PC-3 (cell line): Measurements from ENCODE around the gene ZBTB7C. TPM values are rescaled to one million over a fixed set of nuclear protein-coding genes. Genes with fewer than 3 reads are reported as not detected.

Experiments used
- ATAC-seq: fragments of 200-7000 bp; cut with Tn5 transposase; 2 replicates; pipeline ENCODE4 v1.9.1; 2020; ENCODE audit warnings: mild to moderate bottlenecking, moderate library complexity
- BruUV-seq: library from RNA; stranded (reverse); fragments of 400-500 nt; replicated peaks from 2 replicates; lab custom pipeline; 2021; lab: Mats Ljungman, UMichigan
- CTCF ChIA-PET: fragments of 300-600 bp; sonication (Branson Sonifier 250); formaldehyde crosslinking; loops from one replicate; lab custom pipeline; 2022; ENCODE audit warnings: antibody characterized with exemption; lab: Charles Lee
- POLR2A ChIA-PET: fragments of 300-600 bp; sonication (Branson Sonifier 250); formaldehyde crosslinking; loops from one replicate; lab custom pipeline; 2022; ENCODE audit warnings: antibody characterized with exemption; ENCODE audit not compliant: unreplicated experiment; lab: Charles Lee
- DNase-seq: peaks from one replicate; pipeline ENCODE4 v3.0.0-alpha.2; 2015
- H2AFZ ChIP-seq: fragments of 300-600 bp; sonication (generic); 2 replicates; pipeline ENCODE4 v1.6.0; 2016; ENCODE audit warnings: antibody characterized with exemption, low read length
- H3F3A ChIP-seq: fragments of 300-600 bp; sonication (generic); one replicate; pipeline ENCODE4 v1.6.0; 2017; ENCODE audit warnings: antibody characterized with exemption, low read length, control low read depth, mild to moderate bottlenecking; ENCODE audit not compliant: unreplicated experiment
- H3K27ac ChIP-seq: fragments of 300-600 bp; sonication (generic); 2 replicates; pipeline ENCODE4 v1.5.1; 2016; ENCODE audit warnings: mild to moderate bottlenecking, low read length
- H3K27me3 ChIP-seq: fragments of 300-600 bp; sonication (generic); 2 replicates; pipeline ENCODE4 v1.6.1; 2016; ENCODE audit warnings: low read length, mixed read lengths
- H3K36me3 ChIP-seq: fragments of 300-600 bp; sonication (generic); 2 replicates; pipeline ENCODE4 v1.6.1; 2016; ENCODE audit warnings: low read depth, mixed run types, low read length, mixed read lengths
- H3K4me1 ChIP-seq: fragments of 300-600 bp; sonication (generic); 2 replicates; pipeline ENCODE4 v1.5.1; 2016; ENCODE audit warnings: low read length; ENCODE audit not compliant: insufficient read depth
- H3K4me2 ChIP-seq: fragments of 300-600 bp; sonication (generic); 2 replicates; pipeline ENCODE4 v1.6.0; 2016; ENCODE audit warnings: low read length
- H3K4me3 ChIP-seq: fragments of 300-600 bp; sonication (generic); 2 replicates; pipeline ENCODE4 v1.5.1; 2016; ENCODE audit warnings: mild to moderate bottlenecking, low read length, mixed read lengths
- H3K79me2 ChIP-seq: fragments of 300-600 bp; sonication (generic); 2 replicates; pipeline ENCODE4 v1.6.1; 2017; ENCODE audit warnings: low read length, mixed read lengths
- H3K9ac ChIP-seq: fragments of 300-600 bp; sonication (generic); 2 replicates; pipeline ENCODE4 v1.6.0; 2016; ENCODE audit warnings: mild to moderate bottlenecking, low read length
- H3K9me2 ChIP-seq: fragments of 300-600 bp; sonication (generic); replicated peaks from 2 replicates; pipeline ENCODE4 v1.6.1; 2016; ENCODE audit warnings: mixed run types, low read length, mixed read lengths
- H3K9me3 ChIP-seq: fragments of 300-600 bp; sonication (generic); 2 replicates; pipeline ENCODE4 v1.6.1; 2016; ENCODE audit warnings: low read length, mixed read lengths
- H4K20me1 ChIP-seq: fragments of 300-600 bp; sonication (generic); 2 replicates; pipeline ENCODE4 v1.6.1; 2016; ENCODE audit warnings: low read length, mixed read lengths
- EZH2 ChIP-seq: fragments of 300-600 bp; sonication (generic); IDR thresholded peaks from one replicate; pipeline ENCODE4 v1.6.1; 2017; ENCODE audit warnings: antibody characterized with exemption, mild to moderate bottlenecking, low read length; ENCODE audit not compliant: unreplicated experiment
- EZH2phosphoT487 ChIP-seq: fragments of 300-600 bp; sonication (generic); IDR thresholded peaks from 2 replicates; pipeline ENCODE4 v1.6.1; 2018; ENCODE audit warnings: mild to moderate bottlenecking, antibody characterized with exemption, low read length, borderline replicate concordance
- intact Hi-C: fragments of 100-400 bp; cut with micrococcal nuclease; formaldehyde crosslinking; loops from 2 replicates; pipeline ENCODE4 v1.9.0; 2023
- total RNA-seq: library from RNA; depleted of rRNA; stranded (reverse); fragments of >200 nt; gene quantifications from 2 replicates; pipeline ENCODE4 v1.2.3, GENCODE V29; 2014
- TF ChIP-seq, protein P1 (sequence below): fragments of 300-600 bp; sonication (generic); conservative IDR thresholded peaks from 2 replicates; pipeline ENCODE4 v1.5.1; 2017; ENCODE audit warnings: antibody characterized with exemption, low read depth, mild to moderate bottlenecking, low read length

ZBTB7C gene
- total RNA-seq, 1 experiment from 2014 or later: 1.3 TPM

DNA sequence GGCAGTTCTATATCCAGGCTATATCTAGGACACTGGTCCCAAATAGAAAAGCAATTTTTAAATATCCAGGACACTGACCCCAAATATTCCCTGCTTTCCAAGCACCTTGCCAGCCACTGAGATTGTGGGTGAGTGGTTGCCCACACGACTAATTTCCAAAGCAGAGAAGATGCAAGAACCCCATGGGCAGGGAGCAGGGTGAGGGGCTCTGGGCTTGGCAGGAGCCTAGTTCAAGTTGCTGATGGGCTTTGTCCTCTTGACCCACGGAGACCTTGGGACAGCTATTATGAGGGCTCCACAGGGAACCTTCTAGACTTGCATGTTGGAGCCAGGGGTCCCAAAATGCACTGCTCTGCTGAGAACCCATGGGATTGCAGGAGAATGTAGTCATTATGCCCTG is 332.7 kb downstream of the ZBTB7C start:
- Histone ChIP-seq H3F3A (no peaks in the 10 kb centered on the region), H3K79me2 (no peaks in the 10 kb centered on the region), H3K4me1 (no peaks in the 10 kb centered on the region), H3K9me2 (no peaks in the 10 kb centered on the region), H3K27me3 (no peaks in the 10 kb centered on the region), H2AFZ (no peak overlapping the region), H3K4me3 (no peak overlapping the region), H3K4me2 (no peak overlapping the region), H3K36me3 (no peaks in the 10 kb centered on the region), H3K9ac (no peak overlapping the region), H3K27ac (no peak overlapping the region), H4K20me1 (no peaks in the 10 kb centered on the region), H3K9me3 (no peaks in the 10 kb centered on the region)
- POLR2A ChIA-PET: no interaction called here
- intact Hi-C loops: no loop called here
- no peak for ATAC-seq
- CTCF ChIA-PET: no interaction called here
- no TSS peak for BruUV-seq
- no peak for DNase-seq
- TF ChIP-seq EZH2 (no peak), EZH2phosphoT487 (no peak)
- TF ChIP-seq, protein P1, sequence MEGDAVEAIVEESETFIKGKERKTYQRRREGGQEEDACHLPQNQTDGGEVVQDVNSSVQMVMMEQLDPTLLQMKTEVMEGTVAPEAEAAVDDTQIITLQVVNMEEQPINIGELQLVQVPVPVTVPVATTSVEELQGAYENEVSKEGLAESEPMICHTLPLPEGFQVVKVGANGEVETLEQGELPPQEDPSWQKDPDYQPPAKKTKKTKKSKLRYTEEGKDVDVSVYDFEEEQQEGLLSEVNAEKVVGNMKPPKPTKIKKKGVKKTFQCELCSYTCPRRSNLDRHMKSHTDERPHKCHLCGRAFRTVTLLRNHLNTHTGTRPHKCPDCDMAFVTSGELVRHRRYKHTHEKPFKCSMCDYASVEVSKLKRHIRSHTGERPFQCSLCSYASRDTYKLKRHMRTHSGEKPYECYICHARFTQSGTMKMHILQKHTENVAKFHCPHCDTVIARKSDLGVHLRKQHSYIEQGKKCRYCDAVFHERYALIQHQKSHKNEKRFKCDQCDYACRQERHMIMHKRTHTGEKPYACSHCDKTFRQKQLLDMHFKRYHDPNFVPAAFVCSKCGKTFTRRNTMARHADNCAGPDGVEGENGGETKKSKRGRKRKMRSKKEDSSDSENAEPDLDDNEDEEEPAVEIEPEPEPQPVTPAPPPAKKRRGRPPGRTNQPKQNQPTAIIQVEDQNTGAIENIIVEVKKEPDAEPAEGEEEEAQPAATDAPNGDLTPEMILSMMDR: no peak

DNA sequence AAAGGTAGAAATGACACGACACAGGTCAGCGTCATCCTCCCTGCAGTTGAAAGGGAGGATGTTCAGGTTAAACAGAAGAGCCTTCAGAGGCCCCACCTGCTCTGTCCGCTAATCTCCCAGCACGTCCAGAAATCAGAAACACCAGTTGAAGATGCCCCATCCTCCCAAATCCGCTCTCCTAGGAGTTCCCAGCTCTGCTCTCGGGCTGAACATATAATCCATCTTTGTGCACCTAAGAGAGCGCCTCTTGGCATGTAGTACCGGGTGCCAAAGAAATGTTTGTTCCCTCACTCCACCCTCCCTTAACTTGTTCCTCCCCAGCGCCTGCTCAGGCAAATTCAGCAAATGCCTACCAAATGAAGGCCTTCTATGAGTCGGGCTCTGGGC is 333.5 kb downstream of the ZBTB7C start:
- Histone ChIP-seq H3K9me3 (no peaks in the 10 kb centered on the region), H3F3A (no peaks in the 10 kb centered on the region)

DNA sequence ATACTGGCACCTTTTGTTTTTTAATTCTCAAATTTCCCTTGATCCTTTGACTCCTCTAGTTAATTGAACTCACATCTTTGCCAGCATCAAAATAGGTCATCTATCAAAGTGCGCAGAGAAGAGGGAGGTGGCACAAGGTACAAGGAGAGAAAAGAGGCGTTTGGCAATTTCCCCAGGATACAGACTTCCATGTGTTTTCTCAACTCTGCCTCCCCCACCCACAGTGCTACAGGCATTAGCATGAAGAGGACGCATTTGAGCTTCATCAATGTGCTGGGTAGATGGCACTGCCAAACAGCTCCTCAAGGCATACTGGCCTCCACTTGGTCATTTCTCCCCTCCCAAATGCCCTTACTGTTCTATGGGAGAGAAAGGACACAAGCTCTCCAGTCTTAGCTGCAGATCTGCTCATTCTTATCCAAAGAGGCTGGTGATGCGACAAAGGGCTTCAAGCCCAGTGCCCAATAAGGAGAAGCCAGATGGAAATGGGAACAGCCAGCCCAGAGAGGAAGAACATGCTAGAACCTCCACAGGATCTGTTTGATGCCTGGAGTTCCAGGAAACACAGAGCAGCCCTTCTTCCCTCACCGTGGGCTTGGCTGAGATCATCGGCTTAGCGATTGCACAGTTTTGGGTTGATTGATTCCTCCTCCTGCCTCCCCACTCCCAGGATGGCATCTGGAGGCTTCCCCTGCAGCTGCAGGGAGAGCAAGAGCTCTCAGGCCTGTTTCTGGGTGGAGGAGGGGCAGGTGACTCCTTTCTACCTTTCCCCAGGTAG is 334.1 kb downstream of the ZBTB7C start:
- no peak overlapping the region for H3K4me2 ChIP-seq
- no peak for ATAC-seq
- no peaks in the 10 kb centered on the region for H3K4me1 ChIP-seq
- no peak overlapping the region for H2AFZ ChIP-seq
- no peaks in the 10 kb centered on the region for H3K79me2 ChIP-seq
- no peaks in the 10 kb centered on the region for H3K9me3 ChIP-seq
- no peaks in the 10 kb centered on the region for H3F3A ChIP-seq
- no TSS peak for BruUV-seq
- DNase-seq: no peak
- no peaks in the 10 kb centered on the region for H4K20me1 ChIP-seq
- TF ChIP-seq, protein P1: no peak
- no peak for TF ChIP-seq EZH2phosphoT487
- no peak for TF ChIP-seq EZH2
- no peak overlapping the region for H3K9ac ChIP-seq
- H3K27me3 ChIP-seq: no peaks in the 10 kb centered on the region
- ChIA-PET POLR2A (no interaction called here), CTCF (no interaction called here)
- intact Hi-C loops: no loop called here
- H3K9me2 ChIP-seq: no peaks in the 10 kb centered on the region
- H3K4me3 ChIP-seq: no peak overlapping the region
- H3K36me3 ChIP-seq: no peaks in the 10 kb centered on the region
- no peak overlapping the region for H3K27ac ChIP-seq

More for the DNA sequence above, 333.5 kb downstream of the ZBTB7C start:
- Histone ChIP-seq H3K4me3 (no peak overlapping the region), H4K20me1 (no peaks in the 10 kb centered on the region), H3K27ac (no peak overlapping the region), H3K9ac (no peak overlapping the region), H3K9me2 (no peaks in the 10 kb centered on the region), H3K4me1 (no peaks in the 10 kb centered on the region), H3K36me3 (no peaks in the 10 kb centered on the region), H3K27me3 (no peaks in the 10 kb centered on the region), H2AFZ (no peak overlapping the region), H3K4me2 (no peak overlapping the region), H3K79me2 (no peaks in the 10 kb centered on the region)
- BruUV-seq: no TSS peak
- POLR2A ChIA-PET: no interaction called here
- intact Hi-C loops: no loop called here
- ATAC-seq: no peak
- TF ChIP-seq, protein P1: no peak
- TF ChIP-seq EZH2phosphoT487: no peak
- no peak for TF ChIP-seq EZH2
- DNase-seq: no peak
- CTCF ChIA-PET: no interaction called here
